WTC11 (cell line): Measurements from ENCODE around the gene KRTAP5-7. TPM values are rescaled to one million over a fixed set of nuclear protein-coding genes. Genes with fewer than 3 reads are reported as not detected.

ENCODE experiments used
- ATAC-seq: fragments of 200-7000 bp; cut with Tn5 transposase; 2 replicates; pipeline ENCODE4 v1.10.0; 2021; ENCODE audit warnings: mild to moderate bottlenecking, moderate library complexity
- CTCF ChIA-PET: fragments of 300-600 bp; sonication (Branson Sonifier 250); formaldehyde crosslinking; loops from one replicate; lab custom pipeline; 2021; ENCODE audit warnings: antibody characterized with exemption; lab: Charles Lee
- POLR2A ChIA-PET: fragments of 350-600 bp; sonication (Branson Sonifier 250); formaldehyde crosslinking; loops from one replicate; lab custom pipeline; 2021; ENCODE audit warnings: antibody characterized with exemption; lab: Charles Lee
- DNase-seq: peaks from one replicate; pipeline ENCODE4 v3.0.0; 2021; ENCODE audit warnings: low spot score
- H3K27ac Mint-ChIP-seq: 2 replicates; pipeline ENCODE4 v1.8.0; 2021; ENCODE audit warnings: mixed read lengths
- H3K27me3 Mint-ChIP-seq: 2 replicates; pipeline ENCODE4 v1.8.0; 2021; ENCODE audit warnings: low read depth, mild to moderate bottlenecking, moderate library complexity, mixed read lengths
- H3K36me3 Mint-ChIP-seq: 2 replicates; pipeline ENCODE4 v1.8.0; 2021; ENCODE audit warnings: mixed read lengths
- H3K4me1 Mint-ChIP-seq: 2 replicates; pipeline ENCODE4 v1.8.0; 2022; ENCODE audit warnings: mixed read lengths
- H3K4me3 Mint-ChIP-seq: 2 replicates; pipeline ENCODE4 v1.8.0; 2021; ENCODE audit warnings: mild to moderate bottlenecking, moderate library complexity, mixed read lengths
- H3K9me3 Mint-ChIP-seq: 2 replicates; pipeline ENCODE4 v1.8.0; 2021; ENCODE audit warnings: mixed read lengths
- ELF4 ChIP-seq: sonication (generic); formaldehyde crosslinking; IDR thresholded peaks from 2 replicates; pipeline ENCODE4 v1.8.1; 2022; ENCODE audit warnings: low read depth, mild to moderate bottlenecking, moderate library complexity, missing genetic modification reagents
- EMX1 ChIP-seq: fragments of 250-450 bp; sonication (Bioruptor Pico); IDR thresholded peaks from 2 replicates; pipeline ENCODE4 v1.8.0; 2021; ENCODE audit warnings: mild to moderate bottlenecking
- FOXJ3 ChIP-seq: sonication (generic); formaldehyde crosslinking; IDR thresholded peaks from 2 replicates; pipeline ENCODE4 v1.9.0; 2021; ENCODE audit warnings: missing genetic modification reagents, mild to moderate bottlenecking, borderline replicate concordance
- FOXK1 ChIP-seq: sonication (generic); formaldehyde crosslinking; IDR thresholded peaks from 2 replicates; pipeline ENCODE4 v1.8.0; 2022; ENCODE audit warnings: mild to moderate bottlenecking, moderate library complexity, missing genetic modification reagents
- GTF2I ChIP-seq: fragments of 250-450 bp; sonication (Bioruptor Pico); conservative IDR thresholded peaks from 2 replicates; pipeline ENCODE4 v1.4.0; 2021; ENCODE audit warnings: mild to moderate bottlenecking
- JAZF1 ChIP-seq: fragments of 250-450 bp; sonication (Bioruptor Pico); IDR thresholded peaks from 2 replicates; pipeline ENCODE4 v1.9.0; 2021; ENCODE audit warnings: moderate library complexity, mild to moderate bottlenecking, inconsistent platforms
- MXD4 ChIP-seq: fragments of 250-450 bp; sonication (Bioruptor Pico); IDR thresholded peaks from 2 replicates; pipeline ENCODE4 v1.8.0; 2021; ENCODE audit warnings: mild to moderate bottlenecking, moderate library complexity, borderline replicate concordance
- NFE2L1 ChIP-seq: sonication (generic); formaldehyde crosslinking; IDR thresholded peaks from 2 replicates; pipeline ENCODE4 v1.8.1; 2023; ENCODE audit warnings: missing genetic modification reagents
- NR2C2 ChIP-seq: sonication (generic); formaldehyde crosslinking; IDR thresholded peaks from 2 replicates; pipeline ENCODE4 v1.8.0; 2022; ENCODE audit warnings: mild to moderate bottlenecking, missing genetic modification reagents
- RORB ChIP-seq: fragments of 250-450 bp; sonication (Bioruptor Pico); IDR thresholded peaks from 2 replicates; pipeline ENCODE4 v1.9.0; 2021; ENCODE audit warnings: mild to moderate bottlenecking
- SMAD4 ChIP-seq: sonication (generic); formaldehyde crosslinking; IDR thresholded peaks from 2 replicates; pipeline ENCODE4 v1.8.0; 2022; ENCODE audit warnings: mild to moderate bottlenecking, missing genetic modification reagents
- TCF7 ChIP-seq: sonication (generic); formaldehyde crosslinking; IDR thresholded peaks from 2 replicates; pipeline ENCODE4 v1.8.0; 2022; ENCODE audit warnings: mild to moderate bottlenecking, low read depth, missing genetic modification reagents, moderate library complexity
- TEAD1 ChIP-seq: sonication (generic); formaldehyde crosslinking; IDR thresholded peaks from 2 replicates; pipeline ENCODE4 v1.8.0; 2022; ENCODE audit warnings: mild to moderate bottlenecking, missing genetic modification reagents
- TP53 ChIP-seq: sonication (generic); formaldehyde crosslinking; IDR thresholded peaks from 2 replicates; pipeline ENCODE4 v1.8.1; 2023; ENCODE audit warnings: mild to moderate bottlenecking, missing genetic modification reagents
- ZNF138 ChIP-seq: sonication (generic); formaldehyde crosslinking; conservative IDR thresholded peaks from 2 replicates; pipeline ENCODE4 v1.8.1; 2022; ENCODE audit warnings: mild to moderate bottlenecking, moderate library complexity, missing genetic modification reagents
- ZNF219 ChIP-seq: sonication (generic); formaldehyde crosslinking; IDR thresholded peaks from 2 replicates; pipeline ENCODE4 v1.8.0; 2023; ENCODE audit warnings: missing genetic modification reagents, mild to moderate bottlenecking, borderline replicate concordance
- ZNF317 ChIP-seq: sonication (generic); formaldehyde crosslinking; IDR thresholded peaks from 2 replicates; pipeline ENCODE4 v1.8.1; 2023; ENCODE audit warnings: low read depth, mild to moderate bottlenecking, moderate library complexity, missing genetic modification reagents, borderline replicate concordance
- total RNA-seq: library from RNA; stranded (reverse); gene quantifications from 3 replicates; pipeline ENCODE4 v1.2.3, GENCODE V29; 2021
- TF ChIP-seq, protein P1 (sequence below): fragments of 250-450 bp; sonication (Bioruptor Pico); IDR thresholded peaks from 2 replicates; pipeline ENCODE4 v2.1.2; 2022; ENCODE audit warnings: mild to moderate bottlenecking, moderate library complexity
- TF ChIP-seq, protein P2 (sequence below): sonication (generic); formaldehyde crosslinking; conservative IDR thresholded peaks from 2 replicates; pipeline ENCODE4 v1.8.1; 2022; ENCODE audit warnings: mild to moderate bottlenecking, missing genetic modification reagents
- TF ChIP-seq, protein P3 (sequence below): fragments of 250-450 bp; sonication (Bioruptor Pico); IDR thresholded peaks from 2 replicates; pipeline ENCODE4 v1.9.0; 2021; ENCODE audit warnings: mild to moderate bottlenecking
- TF ChIP-seq, protein P4 (sequence below): sonication (generic); formaldehyde crosslinking; IDR thresholded peaks from 2 replicates; pipeline ENCODE4 v1.8.0; 2022; ENCODE audit warnings: mild to moderate bottlenecking, missing genetic modification reagents
- TF ChIP-seq, protein P5 (sequence below): fragments of 250-450 bp; sonication (Bioruptor Pico); IDR thresholded peaks from 2 replicates; pipeline ENCODE4 v1.8.0; 2021; ENCODE audit warnings: mild to moderate bottlenecking
- TF ChIP-seq, protein P6 (sequence below): sonication (generic); formaldehyde crosslinking; IDR thresholded peaks from 2 replicates; pipeline ENCODE4 v1.8.1; 2023; ENCODE audit warnings: mild to moderate bottlenecking, missing genetic modification reagents, moderate library complexity
- TF ChIP-seq, protein P7 (sequence below): sonication (generic); formaldehyde crosslinking; IDR thresholded peaks from 2 replicates; pipeline ENCODE4 v1.8.0; 2023; ENCODE audit warnings: missing genetic modification reagents
- TF ChIP-seq, protein P8 (sequence below): sonication (generic); formaldehyde crosslinking; IDR thresholded peaks from 2 replicates; pipeline ENCODE4 v1.8.1; 2023; ENCODE audit warnings: mild to moderate bottlenecking, missing genetic modification reagents, moderate library complexity

The KRTAP5-7 gene
- total RNA-seq, 1 experiment from 2014 or later: 0.11 TPM

DNA sequence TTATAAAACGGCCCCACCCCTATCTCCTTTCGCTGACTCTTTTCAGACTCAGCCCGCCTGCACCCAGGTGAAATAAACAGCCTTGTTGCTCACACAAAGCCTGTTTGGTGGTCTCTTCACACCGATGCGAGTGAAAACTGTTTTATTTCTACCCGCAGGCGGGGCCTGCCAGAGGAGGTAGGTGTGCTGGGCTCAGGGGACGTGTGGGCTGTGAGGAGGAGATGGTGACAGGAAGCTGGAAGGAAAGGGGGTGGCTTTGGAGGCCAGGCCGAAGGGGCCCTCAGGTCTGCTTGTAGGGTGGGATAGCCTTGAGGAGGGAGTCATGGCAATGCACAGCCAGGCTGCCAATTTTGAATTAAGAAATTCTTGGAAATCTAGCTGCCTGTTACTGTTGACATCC lies 21.3 kb upstream of the KRTAP5-7 start (continued):
- TF ChIP-seq, protein P1, sequence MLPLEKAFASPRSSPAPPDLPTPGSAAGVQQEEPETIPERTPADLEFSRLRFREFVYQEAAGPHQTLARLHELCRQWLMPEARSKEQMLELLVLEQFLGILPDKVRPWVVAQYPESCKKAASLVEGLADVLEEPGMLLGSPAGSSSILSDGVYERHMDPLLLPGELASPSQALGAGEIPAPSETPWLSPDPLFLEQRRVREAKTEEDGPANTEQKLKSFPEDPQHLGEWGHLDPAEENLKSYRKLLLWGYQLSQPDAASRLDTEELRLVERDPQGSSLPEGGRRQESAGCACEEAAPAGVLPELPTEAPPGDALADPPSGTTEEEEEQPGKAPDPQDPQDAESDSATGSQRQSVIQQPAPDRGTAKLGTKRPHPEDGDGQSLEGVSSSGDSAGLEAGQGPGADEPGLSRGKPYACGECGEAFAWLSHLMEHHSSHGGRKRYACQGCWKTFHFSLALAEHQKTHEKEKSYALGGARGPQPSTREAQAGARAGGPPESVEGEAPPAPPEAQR: no peak
- no peak for TF ChIP-seq TCF7 (CRISPR knock-in tag)
- no peak for TF ChIP-seq SMAD4 (CRISPR knock-in tag)

DNA sequence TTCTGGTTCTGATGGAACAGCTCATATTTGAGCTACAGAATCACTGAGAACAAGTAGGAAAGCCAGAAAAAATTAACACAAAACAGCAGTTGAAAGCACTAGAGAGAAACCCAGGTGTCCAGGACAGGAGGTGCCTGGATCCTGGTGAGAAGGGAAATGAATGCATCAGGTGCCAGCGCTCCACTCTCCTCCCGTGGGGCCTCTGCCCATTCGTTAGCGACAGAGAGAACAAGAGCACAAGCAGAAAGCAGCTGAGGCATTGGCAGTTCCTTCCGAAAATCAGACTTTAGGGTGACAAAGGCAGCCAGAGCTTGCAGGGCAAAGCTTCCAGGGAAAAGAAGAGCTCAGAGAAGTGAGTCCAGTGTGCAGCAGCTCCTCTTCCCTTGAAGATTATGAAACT lies 20.0 kb upstream of the KRTAP5-7 start:
- ChIA-PET CTCF (interaction anchor here (3.0 kb wide), 1 partner anchor 56 kb away, joined by 11 read pairs; no protein-coding TSS in a partner anchor), POLR2A (no interaction called here)
- H3K4me3 Mint-ChIP-seq: no peak overlapping the region

DNA sequence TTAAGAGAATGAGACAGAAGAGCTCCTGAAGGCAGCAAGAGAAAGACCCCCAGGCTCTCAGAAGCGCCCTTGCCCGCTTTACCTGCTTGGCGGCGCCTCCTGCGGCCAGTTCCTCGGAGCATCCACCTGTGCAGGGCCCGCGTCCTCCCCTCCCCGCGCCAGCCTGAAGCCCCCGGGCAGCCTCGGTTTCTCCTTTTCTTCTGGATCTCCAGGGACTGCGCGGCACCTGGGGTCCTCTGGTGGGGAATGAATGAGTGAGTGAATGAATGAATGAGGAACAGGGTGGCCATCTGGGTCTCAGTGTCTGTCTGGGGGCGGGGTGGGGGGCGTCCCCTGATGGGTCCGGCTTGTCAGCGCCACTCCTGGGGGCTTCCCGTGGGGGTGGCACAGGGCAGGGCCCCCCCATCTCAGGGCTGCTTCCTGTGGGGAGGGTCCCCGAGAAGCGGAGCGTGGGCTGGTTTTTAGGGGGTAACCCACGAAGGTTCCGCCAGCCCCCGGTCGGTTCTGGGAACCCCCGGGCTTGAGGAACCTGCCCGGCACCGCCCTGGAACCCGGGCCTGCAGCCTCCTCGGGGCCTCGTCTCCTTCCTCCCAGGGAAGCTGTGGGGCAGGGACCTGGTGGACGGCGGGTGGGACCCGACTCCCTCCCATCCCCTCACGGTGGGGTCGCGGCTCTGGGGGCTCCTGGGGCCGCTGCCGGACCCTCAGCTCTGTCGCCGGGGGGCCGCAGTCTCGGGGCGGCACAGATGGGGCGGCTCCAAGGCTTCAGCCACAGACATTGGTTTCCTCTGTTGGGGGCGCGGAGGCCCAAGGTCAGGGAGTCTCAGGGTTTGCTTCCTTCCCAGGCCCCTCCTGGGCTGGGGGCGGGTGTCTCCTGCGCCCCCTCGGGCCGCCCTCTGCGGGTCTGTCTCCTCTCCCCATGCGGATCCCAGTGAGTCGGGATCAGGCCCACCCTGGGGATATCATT lies 8.3 kb upstream of the KRTAP5-7 start:
- no peak for DNase-seq
- no peak for TF ChIP-seq ZNF317 (CRISPR knock-in tag)
- no peak for TF ChIP-seq NFE2L1 (CRISPR knock-in tag)
- TF ChIP-seq JAZF1 (CRISPR knock-in tag): no peak
- TF ChIP-seq, protein P2, sequence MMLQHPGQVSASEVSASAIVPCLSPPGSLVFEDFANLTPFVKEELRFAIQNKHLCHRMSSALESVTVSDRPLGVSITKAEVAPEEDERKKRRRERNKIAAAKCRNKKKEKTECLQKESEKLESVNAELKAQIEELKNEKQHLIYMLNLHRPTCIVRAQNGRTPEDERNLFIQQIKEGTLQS: no peak
- TF ChIP-seq, protein P3, sequence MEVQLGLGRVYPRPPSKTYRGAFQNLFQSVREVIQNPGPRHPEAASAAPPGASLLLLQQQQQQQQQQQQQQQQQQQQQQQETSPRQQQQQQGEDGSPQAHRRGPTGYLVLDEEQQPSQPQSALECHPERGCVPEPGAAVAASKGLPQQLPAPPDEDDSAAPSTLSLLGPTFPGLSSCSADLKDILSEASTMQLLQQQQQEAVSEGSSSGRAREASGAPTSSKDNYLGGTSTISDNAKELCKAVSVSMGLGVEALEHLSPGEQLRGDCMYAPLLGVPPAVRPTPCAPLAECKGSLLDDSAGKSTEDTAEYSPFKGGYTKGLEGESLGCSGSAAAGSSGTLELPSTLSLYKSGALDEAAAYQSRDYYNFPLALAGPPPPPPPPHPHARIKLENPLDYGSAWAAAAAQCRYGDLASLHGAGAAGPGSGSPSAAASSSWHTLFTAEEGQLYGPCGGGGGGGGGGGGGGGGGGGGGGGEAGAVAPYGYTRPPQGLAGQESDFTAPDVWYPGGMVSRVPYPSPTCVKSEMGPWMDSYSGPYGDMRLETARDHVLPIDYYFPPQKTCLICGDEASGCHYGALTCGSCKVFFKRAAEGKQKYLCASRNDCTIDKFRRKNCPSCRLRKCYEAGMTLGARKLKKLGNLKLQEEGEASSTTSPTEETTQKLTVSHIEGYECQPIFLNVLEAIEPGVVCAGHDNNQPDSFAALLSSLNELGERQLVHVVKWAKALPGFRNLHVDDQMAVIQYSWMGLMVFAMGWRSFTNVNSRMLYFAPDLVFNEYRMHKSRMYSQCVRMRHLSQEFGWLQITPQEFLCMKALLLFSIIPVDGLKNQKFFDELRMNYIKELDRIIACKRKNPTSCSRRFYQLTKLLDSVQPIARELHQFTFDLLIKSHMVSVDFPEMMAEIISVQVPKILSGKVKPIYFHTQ: no peak
- TF ChIP-seq RORB (CRISPR knock-in tag): no peak
- TF ChIP-seq, protein P4, sequence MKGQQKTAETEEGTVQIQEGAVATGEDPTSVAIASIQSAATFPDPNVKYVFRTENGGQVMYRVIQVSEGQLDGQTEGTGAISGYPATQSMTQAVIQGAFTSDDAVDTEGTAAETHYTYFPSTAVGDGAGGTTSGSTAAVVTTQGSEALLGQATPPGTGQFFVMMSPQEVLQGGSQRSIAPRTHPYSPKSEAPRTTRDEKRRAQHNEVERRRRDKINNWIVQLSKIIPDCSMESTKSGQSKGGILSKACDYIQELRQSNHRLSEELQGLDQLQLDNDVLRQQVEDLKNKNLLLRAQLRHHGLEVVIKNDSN (CRISPR knock-in tag): no peak
- no peak for TF ChIP-seq ZNF138
- no peak for TF ChIP-seq EMX1 (CRISPR knock-in tag)
- TF ChIP-seq, protein P5, sequence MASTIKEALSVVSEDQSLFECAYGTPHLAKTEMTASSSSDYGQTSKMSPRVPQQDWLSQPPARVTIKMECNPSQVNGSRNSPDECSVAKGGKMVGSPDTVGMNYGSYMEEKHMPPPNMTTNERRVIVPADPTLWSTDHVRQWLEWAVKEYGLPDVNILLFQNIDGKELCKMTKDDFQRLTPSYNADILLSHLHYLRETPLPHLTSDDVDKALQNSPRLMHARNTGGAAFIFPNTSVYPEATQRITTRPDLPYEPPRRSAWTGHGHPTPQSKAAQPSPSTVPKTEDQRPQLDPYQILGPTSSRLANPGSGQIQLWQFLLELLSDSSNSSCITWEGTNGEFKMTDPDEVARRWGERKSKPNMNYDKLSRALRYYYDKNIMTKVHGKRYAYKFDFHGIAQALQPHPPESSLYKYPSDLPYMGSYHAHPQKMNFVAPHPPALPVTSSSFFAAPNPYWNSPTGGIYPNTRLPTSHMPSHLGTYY (CRISPR knock-in tag): no peak

More for the DNA sequence above, 20.0 kb upstream of the KRTAP5-7 start:
- H3K4me1 Mint-ChIP-seq: peaks cover 22% of the 10 kb centered on the region
- H3K27ac Mint-ChIP-seq: no peak overlapping the region
- H3K36me3 Mint-ChIP-seq: peaks cover 61% of the 10 kb centered on the region
- TF ChIP-seq FOXJ3 (CRISPR knock-in tag): no peak
- no peak for TF ChIP-seq NR2C2
- TF ChIP-seq TP53: no peak
- TF ChIP-seq FOXK1 (CRISPR knock-in tag): no peak
- TF ChIP-seq, protein P6, sequence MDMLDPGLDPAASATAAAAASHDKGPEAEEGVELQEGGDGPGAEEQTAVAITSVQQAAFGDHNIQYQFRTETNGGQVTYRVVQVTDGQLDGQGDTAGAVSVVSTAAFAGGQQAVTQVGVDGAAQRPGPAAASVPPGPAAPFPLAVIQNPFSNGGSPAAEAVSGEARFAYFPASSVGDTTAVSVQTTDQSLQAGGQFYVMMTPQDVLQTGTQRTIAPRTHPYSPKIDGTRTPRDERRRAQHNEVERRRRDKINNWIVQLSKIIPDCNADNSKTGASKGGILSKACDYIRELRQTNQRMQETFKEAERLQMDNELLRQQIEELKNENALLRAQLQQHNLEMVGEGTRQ (CRISPR knock-in tag): no peak
- TF ChIP-seq, protein P7, sequence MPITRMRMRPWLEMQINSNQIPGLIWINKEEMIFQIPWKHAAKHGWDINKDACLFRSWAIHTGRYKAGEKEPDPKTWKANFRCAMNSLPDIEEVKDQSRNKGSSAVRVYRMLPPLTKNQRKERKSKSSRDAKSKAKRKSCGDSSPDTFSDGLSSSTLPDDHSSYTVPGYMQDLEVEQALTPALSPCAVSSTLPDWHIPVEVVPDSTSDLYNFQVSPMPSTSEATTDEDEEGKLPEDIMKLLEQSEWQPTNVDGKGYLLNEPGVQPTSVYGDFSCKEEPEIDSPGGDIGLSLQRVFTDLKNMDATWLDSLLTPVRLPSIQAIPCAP (CRISPR knock-in tag): no peak
- TF ChIP-seq ZNF219: no peak
- TF ChIP-seq GTF2I (CRISPR knock-in tag): no peak
- no peak for TF ChIP-seq ELF4 (CRISPR knock-in tag)
- TF ChIP-seq, protein P8, sequence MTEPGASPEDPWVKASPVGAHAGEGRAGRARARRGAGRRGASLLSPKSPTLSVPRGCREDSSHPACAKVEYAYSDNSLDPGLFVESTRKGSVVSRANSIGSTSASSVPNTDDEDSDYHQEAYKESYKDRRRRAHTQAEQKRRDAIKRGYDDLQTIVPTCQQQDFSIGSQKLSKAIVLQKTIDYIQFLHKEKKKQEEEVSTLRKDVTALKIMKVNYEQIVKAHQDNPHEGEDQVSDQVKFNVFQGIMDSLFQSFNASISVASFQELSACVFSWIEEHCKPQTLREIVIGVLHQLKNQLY (CRISPR knock-in tag): no peak
- TF ChIP-seq NFE2L1 (CRISPR knock-in tag): no peak
- no peak for TF ChIP-seq MXD4
- TF ChIP-seq TEAD1 (CRISPR knock-in tag): no peak
- ATAC-seq (no peak), DNase-seq (no peak)
- H3K27me3 Mint-ChIP-seq: peaks cover 27% of the 10 kb centered on the region
- H3K9me3 Mint-ChIP-seq: peaks cover 55% of the 10 kb centered on the region

More for the DNA sequence above, 8.3 kb upstream of the KRTAP5-7 start:
- Mint-ChIP-seq H3K4me3 (no peak overlapping the region), H3K27me3 (peaks cover 8% of the 10 kb centered on the region), H3K36me3 (no peaks in the 10 kb centered on the region), H3K9me3 (peaks cover 15% of the 10 kb centered on the region), H3K4me1 (no peaks in the 10 kb centered on the region), H3K27ac (no peak overlapping the region)
- POLR2A ChIA-PET: no interaction called here
- CTCF ChIA-PET: interaction anchor here (1.0 to 1.6 kb wide), 2 partner anchors 14 to 61 kb away, joined by 3 to 4 read pairs; no protein-coding TSS in a partner anchor
- ATAC-seq: no peak
